ENCODE results near the gene TESK2.

TESK2 gene

GRCh38 chr1:45303520-45304310 is 187.2 kb downstream of the TESK2 start:
- ChIA-PET POLR2A (interaction anchor here (0.6 to 1.4 kb wide), 24 partner anchors 16 to 587 kb away, joined by 3 to 24 read pairs (median 4); partner anchors contain the start of genes CCDC163, GPBP1L1, HECTD3 and HPDL), CTCF (interaction anchor here (0.6 to 8.4 kb wide), 36 partner anchors 9 to 651 kb away, joined by 3 to 188 read pairs (median 4); partner anchors contain the start of genes CCDC163, HECTD3, HPDL and MMACHC)
- DNase-seq (ENCODE audit: extremely low spot score): peak; percentile 98
- TF ChIP-seq CTCF (IDR thresholded peaks at IDR 0.05; ENCODE audit: control extremely low read depth, extremely low read depth, low read depth, missing control alignments): peak; percentile 82

- POLR2A ChIA-PET: interaction anchor here (0.6 to 1.4 kb wide), 6 partner anchors 167 to 581 kb away, joined by 3 to 12 read pairs (median 4); partner anchors contain the start of gene PLK3
- CTCF ChIA-PET: interaction anchor here (0.7 to 8.4 kb wide), 18 partner anchors 9 to 586 kb away, joined by 3 to 188 read pairs (median 6); partner anchors contain the start of genes CCDC163, HECTD3, HPDL and MMACHC
Measured at GRCh38 chr1:45302505-45303150, 188.3 kb downstream of the TESK2 start.

DNA sequence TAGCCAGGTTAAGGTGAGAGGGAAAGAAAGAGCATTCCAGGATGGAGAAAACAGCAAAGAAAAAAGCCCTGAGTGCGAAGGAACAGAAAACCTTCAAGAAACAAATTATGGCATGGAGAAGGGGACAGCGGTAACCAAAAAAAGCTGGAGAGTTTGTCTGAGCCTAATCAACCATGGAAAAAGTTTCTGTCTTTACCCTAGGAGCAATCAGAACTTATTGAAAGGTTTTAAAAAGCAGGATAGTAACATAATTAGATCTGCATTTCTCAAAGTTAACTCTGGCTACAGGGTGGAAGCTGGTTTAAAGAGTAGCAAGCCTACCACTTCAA is 190.3 kb downstream of the TESK2 start:
- ChIA-PET POLR2A (interaction anchor here (0.5 kb wide), 1 partner anchor 510 kb away, joined by 3 read pairs; no protein-coding TSS in a partner anchor), CTCF (interaction anchor here (1.0 to 8.4 kb wide), 22 partner anchors 9 to 514 kb away, joined by 3 to 188 read pairs (median 5); partner anchors contain the start of genes HECTD3, HPDL, PLK3 and TESK2)
- no peak for TF ChIP-seq CTCF (IDR thresholded peaks at IDR 0.05; ENCODE audit: control extremely low read depth, extremely low read depth, low read depth, missing control alignments)
- DNase-seq (ENCODE audit: extremely low spot score): no peak

More at GRCh38 chr1:45302505-45303150, 188.3 kb downstream of the TESK2 start:
- no peak for DNase-seq (ENCODE audit: extremely low spot score)
- no peak for TF ChIP-seq CTCF (IDR thresholded peaks at IDR 0.05; ENCODE audit: control extremely low read depth, extremely low read depth, low read depth, missing control alignments)

GRCh38 chr1:45299981-45300668 is 190.8 kb downstream of the TESK2 start:
- ChIA-PET CTCF (interaction anchor here (0.8 to 8.4 kb wide), 28 partner anchors 9 to 514 kb away, joined by 3 to 188 read pairs (median 4); partner anchors contain the start of genes HECTD3, HPDL, MUTYH and PLK3), POLR2A (interaction anchor here (0.5 to 0.8 kb wide), 2 partner anchors 494 to 509 kb away, joined by 3 read pairs; no protein-coding TSS in a partner anchor)
- DNase-seq (ENCODE audit: extremely low spot score): peak; percentile 64

GRCh38 chr1:45299296-45299695 is 191.7 kb downstream of the TESK2 start:
- ChIA-PET CTCF (interaction anchor here (1.2 to 8.4 kb wide), 13 partner anchors 17 to 506 kb away, joined by 3 to 188 read pairs (median 8); partner anchors contain the start of genes HECTD3, HPDL, MUTYH and TESK2), POLR2A (interaction anchor here (0.8 kb wide), 1 partner anchor 494 kb away, joined by 3 read pairs; no protein-coding TSS in a partner anchor)
- no peak for DNase-seq (ENCODE audit: extremely low spot score)
- no peak for TF ChIP-seq CTCF (IDR thresholded peaks at IDR 0.05; ENCODE audit: control extremely low read depth, extremely low read depth, low read depth, missing control alignments)

More at GRCh38 chr1:45299981-45300668, 190.8 kb downstream of the TESK2 start:
- peak; percentile 62 for TF ChIP-seq CTCF (IDR thresholded peaks at IDR 0.05; ENCODE audit: control extremely low read depth, extremely low read depth, low read depth, missing control alignments)
